ENCODE measurements around the gene MSLN.

Gene MSLN

GRCh38 chr16:722835-723633 lies 37.5 kb upstream of the MSLN start:
- DNase-seq, result no peak

- no peak for DNase-seq
These were observed 36.8 kb upstream of the MSLN start for GRCh38 chr16:723695-724094.

- DNase-seq, result no peak
These were observed 36.1 kb upstream of the MSLN start for GRCh38 chr16:724188-725040.

GRCh38 chr16:725041-725376 lies 35.5 kb upstream of the MSLN start:
- no peak for DNase-seq

GRCh38 chr16:725463-726187 lies 34.9 kb upstream of the MSLN start:
- peak in 1 of 56 donors; percentile 43 for DNase-seq

- no peak for DNase-seq
These were observed 34.4 kb upstream of the MSLN start for GRCh38 chr16:726188-726437.

- peak in 44 of 56 donors; percentile 12 to 76 (median 48) for DNase-seq
These were observed 33.9 kb upstream of the MSLN start, which contains the start of the genes CCDC78 and HAGHL for GRCh38 chr16:726438-727290. Gene CCDC78 (minus strand): TSS chr16:726443. CDS start chr16:726367, 76 bp downstream. Gene HAGHL (plus strand): TSS chr16:727106. CDS start chr16:727510, 404 bp downstream.

GRCh38 chr16:727291-727977 lies 33.1 kb upstream of the MSLN start:
- peak in 1 of 56 donors; percentile 54 for DNase-seq

GRCh38 chr16:728131-728889 lies 32.2 kb upstream of the MSLN start:
- DNase-seq, result peak in 47 of 56 donors; percentile 19 to 82 (median 53)

- peak in 26 of 56 donors; percentile 21 to 82 (median 46) for DNase-seq
These were observed 31.4 kb upstream of the MSLN start for GRCh38 chr16:728890-729744.

- no peak for DNase-seq
These were observed 30.5 kb upstream of the MSLN start for GRCh38 chr16:729768-730665.

GRCh38 chr16:730666-731509 lies 29.6 kb upstream of the MSLN start:
- DNase-seq, result no peak

GRCh38 chr16:732332-732731 lies 28.2 kb upstream of the MSLN start:
- no peak for DNase-seq

- DNase-seq, result peak in 20 of 56 donors; percentile 15 to 71 (median 44)
These were observed 27.6 kb upstream of the MSLN start for GRCh38 chr16:732936-733335.

GRCh38 chr16:733382-734207 lies 26.9 kb upstream of the MSLN start:
- no peak for DNase-seq

Data from nucleus accumbens (tissue), 56 donors.